GM21381 (cell line): ENCODE data around the gene ATXN1.
"Not testable (repeated sequence)": the region's sequence is repeated elsewhere in the genome, so short reads cannot be mapped to it uniquely, and the experiment has no call there.

Source experiments
- ATAC-seq: cut with Tn5 transposase; IDR thresholded peaks from one replicate; pipeline ENCODE4 v1.9.1; 2021; ENCODE audit warnings: mild to moderate bottlenecking, moderate library complexity; ENCODE audit not compliant: unreplicated experiment

The ATXN1 gene

DNA sequence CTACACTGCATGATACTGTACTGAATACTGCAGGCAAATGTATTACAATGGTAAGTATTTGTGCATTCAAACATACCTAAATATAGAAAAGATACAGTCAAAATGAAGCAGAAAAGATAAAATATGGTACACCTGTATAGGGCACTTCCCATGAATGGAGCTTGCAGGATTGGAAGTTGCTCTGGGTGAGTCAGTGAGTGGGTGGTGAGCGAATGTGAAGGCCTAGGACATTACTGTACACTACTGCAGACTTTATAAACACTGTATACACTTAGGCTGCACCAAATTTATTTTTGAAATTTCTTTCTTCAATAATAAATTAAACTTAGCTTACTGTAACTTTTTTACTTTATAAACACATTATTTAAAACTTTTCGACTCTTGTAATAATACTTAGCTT lies 213.1 kb downstream of the ATXN1 start:
- no peak for ATAC-seq

DNA sequence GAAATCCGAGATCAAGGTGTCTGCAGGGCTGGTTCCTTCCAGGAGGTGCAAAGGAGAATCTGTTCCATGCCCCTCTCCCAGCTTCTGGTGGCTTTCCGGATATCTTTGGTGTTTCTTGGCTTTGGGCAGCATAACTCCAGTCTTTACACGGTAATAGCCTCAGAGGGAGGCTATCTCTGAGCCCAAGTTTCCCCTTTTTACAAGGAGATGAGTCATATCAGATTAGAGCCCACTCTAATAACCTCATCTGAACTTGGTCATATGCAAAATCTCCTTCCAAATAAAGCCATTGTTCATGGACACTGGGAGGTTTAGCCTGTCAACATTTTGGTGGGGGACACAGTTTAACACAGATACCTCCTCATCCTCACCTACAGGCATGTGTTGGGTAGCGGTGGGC lies 213.7 kb downstream of the ATXN1 start:
- no peak for ATAC-seq

DNA sequence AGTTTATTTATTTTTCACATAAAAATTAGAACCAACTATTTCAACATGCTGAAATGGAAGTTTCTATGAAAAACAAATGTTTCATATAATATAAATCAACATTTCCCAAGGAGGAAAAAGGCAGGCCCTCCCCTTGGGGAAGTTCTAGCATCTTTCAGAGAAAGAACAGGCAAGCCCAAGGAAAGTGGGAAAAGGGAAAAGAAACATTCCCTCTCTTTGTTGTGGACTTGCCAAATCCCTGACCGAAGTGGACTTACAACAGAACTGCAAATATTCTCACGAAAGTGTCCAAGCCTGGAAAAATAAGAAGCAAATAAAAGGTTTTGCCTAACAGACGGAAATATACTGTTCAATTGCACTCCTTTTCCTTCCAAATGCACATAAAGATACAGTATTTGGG lies 214.4 kb downstream of the ATXN1 start:
- ATAC-seq = no peak

DNA sequence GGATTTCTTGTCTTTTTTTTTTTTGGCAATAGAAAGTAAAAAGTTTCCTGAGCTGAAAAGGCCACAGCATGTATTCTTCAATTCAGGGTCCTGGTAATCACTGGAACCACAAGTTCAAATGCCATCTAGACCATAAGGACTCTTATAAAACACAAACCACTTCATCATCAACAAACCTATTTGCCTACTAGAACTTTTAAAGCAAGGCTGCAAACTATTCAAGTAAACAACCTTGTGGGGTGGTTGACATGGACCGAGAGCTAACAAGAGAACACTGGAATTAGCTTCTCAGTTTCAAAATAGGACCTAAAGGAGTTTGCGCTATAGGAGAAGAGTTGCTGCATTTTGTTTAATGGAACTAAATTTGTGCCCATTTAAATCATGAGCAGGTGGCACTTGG lies 215.9 kb downstream of the ATXN1 start:
- ATAC-seq = no peak

DNA sequence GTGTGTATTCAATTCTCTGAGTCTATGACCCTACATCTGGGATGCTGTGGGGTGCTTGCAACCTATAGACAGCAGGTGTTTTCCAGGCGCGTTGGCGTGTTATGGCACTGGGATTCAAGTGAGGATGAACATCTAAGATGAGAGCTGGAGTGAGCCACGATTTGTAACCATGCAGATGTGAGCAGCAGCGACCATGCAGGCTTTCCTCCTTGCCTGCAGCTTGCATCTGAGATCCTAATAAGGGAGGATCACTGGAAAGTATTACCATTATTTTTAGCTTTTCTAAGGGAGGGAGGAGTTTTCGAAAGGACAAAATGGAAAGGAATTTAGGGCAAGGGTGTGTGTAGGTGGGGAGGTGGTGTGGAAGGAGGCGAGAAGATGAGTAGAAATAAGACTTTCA lies 216.7 kb downstream of the ATXN1 start:
- ATAC-seq = no peak

DNA sequence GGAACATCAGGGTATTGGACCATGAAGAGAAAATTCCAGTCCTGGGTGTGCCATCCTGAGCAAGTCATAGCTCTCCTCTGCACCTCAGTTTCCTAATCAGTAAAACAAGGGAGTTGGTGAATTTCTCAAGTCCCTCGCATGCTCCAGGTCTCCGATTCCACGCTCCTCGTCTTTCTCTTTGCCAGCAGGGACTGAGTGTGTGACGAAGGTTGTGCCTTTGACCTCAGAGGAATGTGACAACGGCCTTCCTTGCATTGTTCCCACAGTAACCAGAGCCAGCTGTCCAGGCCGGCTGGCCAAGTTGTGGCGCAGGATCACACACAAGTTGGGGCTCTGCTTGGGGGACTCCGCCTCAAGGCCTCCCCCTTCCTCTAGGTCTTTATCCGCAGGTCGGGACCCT lies 217.3 kb downstream of the ATXN1 start:
- ATAC-seq = no peak

DNA sequence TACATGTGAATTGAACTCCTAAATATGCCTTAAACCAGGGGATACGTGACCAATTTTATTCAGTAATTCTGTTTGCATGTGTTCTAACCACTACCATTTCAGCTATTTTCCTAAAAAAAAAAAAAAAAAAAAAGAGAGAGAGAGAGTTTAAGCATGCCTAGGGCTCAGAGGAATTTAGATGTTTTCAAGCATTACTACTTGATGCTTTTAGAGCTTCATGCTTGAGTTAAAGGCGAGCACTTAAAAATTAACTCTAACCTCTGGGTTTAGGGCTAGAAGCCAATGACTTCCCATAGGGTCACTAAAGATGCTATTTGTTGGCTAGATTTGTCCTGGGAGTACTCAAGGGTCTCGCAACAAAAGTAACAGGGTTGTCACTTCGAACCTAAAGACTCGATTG lies 217.7 kb downstream of the ATXN1 start:
- no peak for ATAC-seq

DNA sequence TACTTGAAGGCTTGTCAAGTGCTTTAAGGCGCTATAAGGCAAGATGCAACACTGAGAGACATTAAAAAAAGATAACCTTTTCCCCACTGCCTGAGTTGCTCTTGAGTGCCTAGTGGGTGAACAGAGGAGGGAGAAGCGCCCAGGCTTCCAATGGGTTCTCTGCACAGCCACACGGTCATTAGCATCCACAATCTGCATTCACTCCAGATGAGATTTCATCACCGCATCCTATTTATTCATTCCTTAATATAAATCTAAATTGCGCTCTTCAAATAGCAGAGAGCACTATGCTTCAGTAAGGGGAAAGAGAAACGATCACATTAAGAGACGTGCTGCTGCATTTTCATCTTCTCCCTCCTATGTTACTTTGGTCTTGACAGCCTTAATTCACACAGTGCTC lies 219.2 kb downstream of the ATXN1 start:
- ATAC-seq = no peak

DNA sequence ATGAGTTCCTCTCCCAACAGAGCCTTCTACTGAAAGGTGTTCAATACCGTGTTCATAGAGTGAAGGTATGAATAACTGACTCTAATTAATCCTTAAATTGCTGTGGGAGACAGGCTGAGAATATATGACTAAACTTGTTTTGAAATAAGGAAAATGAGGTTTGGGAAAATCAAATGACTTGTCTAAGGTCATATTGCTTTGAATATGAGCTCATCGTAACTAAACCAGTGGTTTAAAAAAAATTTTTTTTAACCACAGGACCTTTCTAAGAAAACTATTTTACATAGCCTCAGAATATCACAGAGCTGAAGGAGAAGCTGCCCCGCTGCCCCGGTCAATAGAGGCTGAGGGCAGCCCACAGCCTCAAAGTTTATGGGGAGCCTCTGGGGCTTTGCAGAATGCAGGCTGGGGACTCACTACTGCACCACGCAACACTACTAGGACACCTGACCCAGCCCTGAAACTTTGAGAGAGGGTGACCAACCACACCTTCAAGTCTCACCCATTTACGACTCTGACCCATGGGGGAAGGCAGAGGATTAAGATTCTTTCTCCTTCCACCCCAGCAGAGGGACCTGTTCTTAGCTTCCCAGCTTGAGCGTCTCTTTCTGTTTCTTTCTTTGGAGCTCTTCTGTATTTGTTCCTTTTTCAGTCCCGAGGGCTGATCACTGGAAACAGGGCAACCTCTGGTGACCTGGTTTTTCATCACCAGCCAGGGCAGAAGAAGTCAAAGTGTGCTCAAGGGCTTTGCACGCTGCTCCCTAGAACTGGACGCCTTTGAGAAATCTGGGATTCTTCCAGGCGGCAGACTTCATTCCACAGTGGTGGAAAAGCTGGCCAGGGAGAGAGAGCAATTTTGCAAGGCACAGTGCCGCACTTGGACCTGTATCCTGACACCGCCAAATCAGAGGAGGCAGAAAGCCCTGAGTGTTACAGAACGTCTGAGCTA lies 220.2 kb downstream of the ATXN1 start:
- ATAC-seq = peak; percentile 50

DNA sequence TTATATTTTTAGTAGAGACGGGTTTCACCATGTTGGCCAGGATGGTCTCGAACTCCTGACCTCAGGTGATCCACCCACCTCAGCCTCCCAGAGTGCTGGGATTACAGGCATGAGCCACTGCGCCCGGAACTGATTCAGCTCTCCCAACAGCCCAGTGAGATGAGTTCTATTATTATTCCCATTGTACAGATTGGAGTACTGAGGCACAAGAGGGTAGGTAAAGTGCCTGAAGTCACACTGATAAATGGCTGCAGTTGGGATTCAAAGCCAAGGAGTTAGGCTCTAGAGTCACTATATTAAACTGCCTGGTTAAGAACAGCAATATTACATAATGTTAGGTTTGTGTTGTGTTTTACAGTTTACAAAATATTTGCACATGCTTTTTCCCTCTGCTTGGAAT lies 220.9 kb downstream of the ATXN1 start:
- ATAC-seq = not testable (repeated sequence)

DNA sequence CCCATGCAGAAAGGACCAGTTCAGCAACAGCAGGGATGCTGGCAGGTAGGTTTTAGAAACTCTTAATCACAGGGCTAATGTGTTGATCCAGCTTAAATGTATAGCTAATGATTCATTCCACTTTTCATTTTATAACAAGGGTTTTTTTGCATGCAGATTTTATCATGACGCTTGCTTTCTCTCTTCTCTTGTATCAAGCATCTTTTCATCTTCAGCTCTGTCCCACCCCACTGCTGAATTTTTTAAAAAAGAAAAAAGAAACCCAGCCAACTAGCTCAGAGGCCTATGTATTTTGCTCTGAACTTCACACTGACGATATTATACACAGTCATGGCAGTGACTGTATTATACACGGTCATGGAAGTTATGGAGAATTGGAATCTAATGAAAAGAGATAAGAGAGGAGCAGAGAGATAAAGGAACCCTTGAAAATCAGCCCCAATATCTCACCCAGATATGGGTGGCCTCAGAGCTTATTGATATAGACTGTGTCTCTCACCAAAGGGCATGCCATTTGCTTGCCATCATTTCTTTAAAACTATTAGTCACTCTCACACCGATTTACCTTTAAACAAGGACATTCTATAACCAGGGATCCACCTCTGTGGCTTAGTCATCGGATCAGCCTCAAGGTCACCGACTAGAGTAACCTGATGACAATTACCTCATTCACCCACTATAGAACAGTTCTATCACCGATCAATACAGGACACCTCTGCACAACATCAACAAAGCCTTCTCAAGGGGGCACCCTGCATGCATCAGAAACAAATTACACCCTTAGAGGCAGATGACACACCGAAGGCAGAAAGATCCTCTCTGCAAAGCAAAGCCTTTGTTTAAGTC lies 222.0 kb downstream of the ATXN1 start:
- no peak for ATAC-seq

DNA sequence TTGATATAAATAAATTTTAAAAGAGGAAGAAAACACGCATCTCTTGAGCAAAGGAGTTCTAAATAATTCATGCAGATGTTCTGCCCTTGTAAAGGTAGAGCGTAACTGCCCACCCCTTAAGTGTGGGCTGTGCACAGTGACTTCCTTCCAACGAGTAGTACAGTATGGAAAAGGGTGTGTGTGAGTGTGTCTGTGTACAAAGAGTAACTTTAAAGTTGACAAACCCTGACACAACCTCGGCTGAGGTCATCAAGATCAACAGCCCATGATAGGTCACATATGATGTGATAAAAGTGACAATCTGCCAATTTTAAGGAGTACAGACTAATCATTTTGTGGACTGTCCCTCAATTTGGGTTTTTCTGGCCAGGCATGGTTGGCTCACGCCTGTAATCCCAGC lies 225.7 kb downstream of the ATXN1 start:
- ATAC-seq = no peak

DNA sequence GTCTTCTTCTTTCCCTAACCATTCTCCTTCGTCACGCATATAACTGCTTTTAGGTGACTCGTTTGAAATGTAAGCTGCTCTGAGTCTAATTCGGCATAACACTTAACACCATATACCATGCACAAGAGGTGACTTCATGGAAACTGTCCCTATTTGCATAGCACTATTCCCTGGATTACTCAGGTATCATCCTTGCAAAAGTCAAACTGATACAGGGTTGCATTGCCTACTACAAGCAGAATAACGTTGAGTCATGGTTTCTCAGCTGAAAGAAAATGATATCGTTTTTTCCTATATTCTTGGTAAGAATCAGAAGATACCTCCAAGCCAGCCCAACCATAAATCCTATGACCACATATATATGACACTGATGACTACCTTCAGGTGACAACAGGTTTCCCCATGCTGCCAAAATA lies 227.5 kb downstream of the ATXN1 start:
- ATAC-seq = no peak

DNA sequence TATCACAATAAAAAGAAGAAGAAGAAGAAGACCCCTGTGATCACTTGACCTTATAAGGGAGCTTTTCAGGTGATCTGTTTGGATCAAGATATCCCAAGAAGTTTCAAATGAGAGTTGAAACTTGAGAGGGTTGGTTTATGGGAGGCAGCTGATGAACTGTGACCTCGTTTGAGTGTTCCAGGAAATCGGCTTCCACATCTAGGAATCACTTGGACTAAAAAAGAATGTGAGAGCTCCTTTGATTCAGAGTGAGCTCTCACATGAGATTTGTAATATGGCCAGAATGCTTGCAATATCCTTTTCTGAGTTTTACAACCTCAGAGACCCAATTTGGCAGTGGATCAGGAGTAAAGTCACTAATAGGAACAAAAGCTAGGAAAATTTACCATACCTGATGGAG lies 228.1 kb downstream of the ATXN1 start:
- no peak for ATAC-seq

DNA sequence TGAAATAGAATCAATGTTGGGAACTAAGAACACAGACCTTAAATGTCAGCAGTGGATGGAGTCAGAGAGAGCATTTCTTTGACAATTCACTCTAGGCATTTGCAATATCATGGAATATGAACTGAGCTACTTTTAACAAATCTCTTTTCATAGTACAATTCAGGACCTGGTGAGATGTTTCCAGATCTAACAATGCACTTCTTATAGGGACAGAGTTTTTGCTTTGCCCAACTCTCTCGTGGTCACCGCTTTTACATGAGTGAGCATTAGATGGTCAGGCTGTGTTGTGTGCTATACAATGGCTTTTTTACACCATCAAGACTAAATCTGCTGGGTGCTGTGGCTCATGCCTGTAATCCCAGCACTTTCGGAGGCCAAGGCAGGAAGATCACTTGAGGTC lies 233.6 kb downstream of the ATXN1 start:
- no peak for ATAC-seq

DNA sequence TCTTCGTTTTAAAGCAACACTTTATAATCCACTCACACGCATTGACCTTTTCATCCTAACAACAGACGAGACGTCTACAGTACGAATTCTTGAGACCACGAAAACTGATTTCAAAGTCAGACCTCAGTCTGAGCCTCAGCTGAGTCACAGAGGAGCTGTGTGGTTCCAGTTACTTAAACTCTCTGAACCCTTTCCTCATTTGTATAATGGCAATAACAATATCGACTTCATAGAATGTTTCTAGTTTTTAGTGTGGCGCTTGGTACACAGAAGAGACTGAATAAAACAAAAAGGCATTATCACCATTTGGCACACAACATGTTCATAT lies 236.9 kb downstream of the ATXN1 start:
- ATAC-seq = no peak

DNA sequence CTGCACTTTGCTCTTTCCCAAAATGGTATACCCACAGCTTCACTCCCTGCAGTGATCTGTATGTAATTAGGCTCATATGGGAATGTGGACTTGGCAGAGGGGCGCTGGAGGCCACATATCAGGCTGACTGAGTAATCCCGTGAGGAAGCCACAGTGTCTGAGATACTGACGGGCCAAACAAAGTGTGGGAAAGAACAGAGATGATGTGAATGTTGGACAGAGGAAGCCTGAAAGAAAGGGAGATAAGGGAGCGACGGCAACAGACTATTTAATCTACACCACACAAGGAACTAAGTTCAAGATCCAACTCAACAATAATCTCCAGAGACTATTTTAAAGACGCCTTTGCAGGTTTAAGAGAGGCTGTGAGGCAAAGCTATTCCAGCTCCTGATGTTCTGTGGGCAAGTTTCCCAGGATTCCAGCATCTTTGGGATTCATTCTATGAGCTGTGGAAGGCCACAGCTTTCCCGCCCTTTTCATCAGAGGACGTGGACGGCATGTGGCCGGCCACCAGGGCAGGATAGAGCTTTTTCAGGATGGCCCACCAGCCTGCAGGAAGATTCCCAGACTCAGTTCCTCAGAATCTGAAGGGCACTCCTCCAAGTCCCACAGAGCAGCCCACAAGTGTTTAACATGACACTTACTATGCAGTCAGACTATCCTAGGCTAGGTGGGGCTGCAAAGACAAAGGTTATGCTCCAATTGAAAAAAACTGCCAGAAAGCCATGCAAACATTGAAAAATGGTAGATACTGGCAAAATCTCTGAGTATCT lies 237.5 kb downstream of the ATXN1 start:
- ATAC-seq = no peak

DNA sequence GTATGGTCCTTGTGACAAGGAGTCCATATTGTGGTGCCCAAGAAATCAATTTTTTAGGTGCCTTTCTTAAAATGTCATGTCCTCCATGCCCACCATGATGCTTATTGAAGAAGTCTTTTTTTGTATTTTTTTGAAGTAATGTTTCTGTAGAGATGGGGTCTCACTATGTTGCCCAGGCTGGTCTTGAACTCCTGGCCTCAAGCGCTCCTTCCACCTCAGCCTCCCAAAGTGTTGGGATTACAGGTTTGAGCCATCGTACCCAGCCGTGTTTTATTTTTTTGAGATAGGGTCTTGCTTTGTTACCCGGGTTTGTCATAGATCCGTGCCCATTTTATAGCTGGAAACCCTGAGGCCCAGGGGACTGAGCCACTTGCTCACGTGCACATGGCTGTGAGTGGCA lies 238.3 kb downstream of the ATXN1 start:
- no peak for ATAC-seq

DNA sequence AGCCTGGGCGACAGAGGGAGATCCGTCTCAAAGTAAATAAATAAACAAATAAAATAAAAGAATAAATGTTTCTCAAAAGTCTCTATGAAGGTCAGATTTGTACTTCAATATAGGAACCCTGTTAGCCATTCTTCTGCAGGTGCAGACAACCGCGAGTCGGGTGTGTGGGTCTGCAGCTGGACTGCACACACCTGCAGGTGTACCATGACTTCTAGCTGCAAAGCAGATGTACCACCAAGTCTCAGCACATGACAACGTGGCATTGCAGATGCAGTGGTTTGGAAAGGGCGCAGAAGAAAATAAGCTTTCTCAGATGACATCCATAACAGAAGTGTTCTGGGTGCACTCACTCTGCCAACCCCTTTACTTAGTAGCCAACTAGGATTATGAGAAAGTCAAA lies 239.7 kb downstream of the ATXN1 start:
- ATAC-seq = no peak

DNA sequence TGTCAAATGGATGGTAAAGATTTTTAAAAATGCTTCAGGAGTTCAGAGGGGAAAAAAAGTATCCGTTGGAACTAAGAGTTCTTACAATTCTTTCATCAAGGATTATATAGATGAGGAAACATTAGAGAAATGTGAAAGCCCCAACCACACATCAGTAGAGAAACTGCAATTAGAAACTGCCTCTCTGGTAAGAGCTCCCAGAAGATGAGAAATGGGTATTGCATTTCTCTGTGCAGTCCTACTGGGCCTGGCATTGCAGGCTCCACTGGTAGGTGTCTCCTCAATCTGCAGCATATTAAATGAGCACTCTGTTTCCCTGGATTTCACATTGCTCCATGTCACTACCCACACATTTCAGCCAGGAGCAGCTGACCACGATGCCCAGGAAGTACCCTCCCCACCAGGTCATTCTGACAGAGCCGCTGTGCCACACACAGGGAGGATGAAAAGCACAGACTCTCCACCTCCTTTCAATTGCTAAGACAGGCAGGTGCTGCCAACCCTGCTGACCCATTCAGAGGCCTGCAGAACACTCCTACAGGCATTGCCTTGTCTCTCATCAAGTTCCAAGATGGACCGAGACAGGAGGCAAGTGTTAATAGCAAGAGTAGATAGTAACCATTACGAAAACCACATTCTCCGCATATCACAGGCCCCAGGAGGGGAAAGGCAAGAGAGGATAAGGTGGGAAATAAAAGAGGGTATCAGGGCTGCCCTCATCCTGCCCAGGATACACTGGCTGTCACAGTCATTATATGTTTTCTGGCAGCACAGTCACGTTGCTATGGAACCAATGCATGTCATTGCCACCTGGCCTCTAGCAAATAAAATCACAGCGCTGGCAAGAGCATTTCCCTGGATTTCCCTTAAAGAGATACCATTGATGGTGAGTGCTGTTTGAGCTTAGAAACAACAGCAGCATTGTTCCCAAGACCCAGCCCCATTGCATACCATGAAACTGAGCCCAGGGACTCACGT lies 241.7 kb downstream of the ATXN1 start:
- no peak for ATAC-seq
